ENCODE results near the gene RNGTT. TPM values are rescaled to one million over a fixed set of nuclear protein-coding genes. Genes with fewer than 3 reads are reported as not detected.

Gene RNGTT
- total RNA-seq, 1 donor from 2014 or later = 9.1 TPM

GRCh38 chr6:88561034-88561953 lies 402.1 kb downstream of the RNGTT start:
- no peak for DNase-seq (ENCODE audit: low spot score)

Other genes with a start within 250 kb of the RNGTT start
- gene PNRC1, start 117.1 kb upstream of the RNGTT start, total RNA-seq = 244 TPM
- gene SRSF12, start 154.5 kb upstream of the RNGTT start, total RNA-seq = 2.2 TPM
- 17.3 TPM for gene PM20D2, start 182.4 kb upstream of the RNGTT start, total RNA-seq